H9 (cell line): Measurements from ENCODE around the gene FGF12. TPM values are rescaled to one million over a fixed set of nuclear protein-coding genes. Genes with fewer than 3 reads are reported as not detected.
A peak's percentile ranks its signal among the peaks of the same experiment; 100 is the strongest.

ENCODE experiments used
- DNase-seq: peaks from one replicate; pipeline ENCODE4 v3.0.0-alpha.2; 2017
- H2AFZ ChIP-seq: one replicate; pipeline ENCODE4 v1.6.1; 2013; ENCODE audit warnings: mild to moderate bottlenecking, low read length, control low read depth, moderate library complexity
- H2AK5ac ChIP-seq: 2 replicates; pipeline ENCODE4 v1.6.1; 2013; ENCODE audit warnings: low read length, control low read depth, mixed read lengths; ENCODE audit not compliant: insufficient read length
- H2BK120ac ChIP-seq: one replicate; pipeline ENCODE4 v1.6.1; 2013; ENCODE audit warnings: low read depth, mild to moderate bottlenecking, low read length, control low read depth, inconsistent platforms; ENCODE audit not compliant: poor library complexity, severe bottlenecking
- H2BK12ac ChIP-seq: 2 replicates; pipeline ENCODE4 v1.6.1; 2013; ENCODE audit warnings: low read length, control low read depth, mixed read lengths, low read depth; ENCODE audit not compliant: insufficient read length
- H2BK15ac ChIP-seq: 2 replicates; pipeline ENCODE4 v1.6.1; 2013; ENCODE audit warnings: low read depth, low read length, control low read depth
- H2BK20ac ChIP-seq: one replicate; pipeline ENCODE4 v1.6.1; 2013; ENCODE audit warnings: low read depth, mild to moderate bottlenecking, low read length, control low read depth, inconsistent platforms; ENCODE audit not compliant: poor library complexity, severe bottlenecking
- H2BK5ac ChIP-seq: 2 replicates; pipeline ENCODE4 v1.6.1; 2013; ENCODE audit warnings: low read length, control low read depth, mixed read lengths; ENCODE audit not compliant: insufficient read length
- H3K14ac ChIP-seq: 2 replicates; pipeline ENCODE4 v1.6.1; 2013; ENCODE audit warnings: low read length, control low read depth; ENCODE audit not compliant: insufficient read depth
- H3K18ac ChIP-seq: 2 replicates; pipeline ENCODE4 v1.6.1; 2013; ENCODE audit warnings: low read depth, mild to moderate bottlenecking, mixed read lengths, low read length, control low read depth; ENCODE audit not compliant: insufficient read length
- H3K23ac ChIP-seq: 2 replicates; pipeline ENCODE4 v1.6.1; 2013; ENCODE audit warnings: low read length, control low read depth, mixed read lengths, low read depth; ENCODE audit not compliant: insufficient read length
- H3K23me2 ChIP-seq: 2 replicates; pipeline ENCODE4 v1.6.1; 2013; ENCODE audit warnings: low read depth, mild to moderate bottlenecking, mixed read lengths, low read length, control low read depth; ENCODE audit not compliant: insufficient read length, poor library complexity, severe bottlenecking
- H3K27ac ChIP-seq: 2 replicates; pipeline ENCODE4 v1.5.1; 2013; ENCODE audit warnings: low read length, control low read depth, mixed read lengths, low read depth; ENCODE audit not compliant: insufficient read length
- H3K27me3 ChIP-seq: 2 replicates; pipeline ENCODE4 v1.6.1; 2013; ENCODE audit warnings: low read length, control low read depth, inconsistent platforms; ENCODE audit not compliant: insufficient read depth
- H3K4ac ChIP-seq: 2 replicates; pipeline ENCODE4 v1.6.1; 2013; ENCODE audit warnings: low read depth, mild to moderate bottlenecking, control low read depth, inconsistent platforms, low read length, moderate library complexity
- H3K4me1 ChIP-seq: 2 replicates; pipeline ENCODE4 v1.6.1; 2013; ENCODE audit warnings: low read length, control low read depth, inconsistent platforms; ENCODE audit not compliant: insufficient read depth
- H3K4me2 ChIP-seq: 2 replicates; pipeline ENCODE4 v1.6.1; 2013; ENCODE audit warnings: low read length, control low read depth, mixed read lengths; ENCODE audit not compliant: insufficient read length, insufficient read depth
- H3K56ac ChIP-seq: 2 replicates; pipeline ENCODE4 v1.6.1; 2013; ENCODE audit warnings: low read depth, mild to moderate bottlenecking, mixed read lengths, low read length, control low read depth; ENCODE audit not compliant: insufficient read length
- H3K79me1 ChIP-seq: 2 replicates; pipeline ENCODE4 v1.6.1; 2013; ENCODE audit warnings: low read depth, mild to moderate bottlenecking, moderate library complexity, low read length, control low read depth, inconsistent platforms; ENCODE audit not compliant: insufficient read depth, poor library complexity, severe bottlenecking
- H3K79me2 ChIP-seq: 2 replicates; pipeline ENCODE4 v1.6.1; 2013; ENCODE audit warnings: low read length, control low read depth, inconsistent platforms; ENCODE audit not compliant: insufficient read depth
- H3K9ac ChIP-seq: 2 replicates; pipeline ENCODE4 v1.6.1; 2013; ENCODE audit warnings: low read length, control low read depth, mixed read lengths; ENCODE audit not compliant: insufficient read length; ENCODE audit errors: extremely low read depth
- H3K9me3 ChIP-seq: one replicate; pipeline ENCODE4 v1.6.1; 2013; ENCODE audit warnings: low read depth, low read length, inconsistent platforms; ENCODE audit not compliant: control insufficient read depth
- H3T11ph ChIP-seq: one replicate; pipeline ENCODE4 v1.6.1; 2013; ENCODE audit warnings: mild to moderate bottlenecking, low read length, control low read depth, inconsistent platforms
- H4K20me1 ChIP-seq: one replicate; pipeline ENCODE4 v1.6.1; 2013; ENCODE audit not compliant: control insufficient read depth, insufficient read length, insufficient read depth
- H4K5ac ChIP-seq: 2 replicates; pipeline ENCODE4 v1.6.1; 2013; ENCODE audit warnings: low read depth, mild to moderate bottlenecking, mixed read lengths, low read length, control low read depth; ENCODE audit not compliant: insufficient read length
- H4K8ac ChIP-seq: replicated peaks from 2 replicates; pipeline ENCODE4 v1.6.1; 2013; ENCODE audit warnings: low read length, control low read depth, mixed read lengths, low read depth; ENCODE audit not compliant: insufficient read length
- H4K91ac ChIP-seq: 2 replicates; pipeline ENCODE4 v1.6.1; 2013; ENCODE audit warnings: low read depth, mild to moderate bottlenecking, moderate library complexity, mixed read lengths, low read length, control low read depth; ENCODE audit not compliant: insufficient read length
- H3K27ac Mint-ChIP-seq, 3 experiments: 2 replicates in 2 of 3; 3 replicates in 1 of 3; pipeline ENCODE4 v1.8.0; 2020 to 2021; ENCODE audit warnings: mixed read lengths in 3 of 3, mild to moderate bottlenecking in 1 of 3, moderate library complexity in 1 of 3
- H3K27me3 Mint-ChIP-seq: 2 replicates; pipeline ENCODE4 v1.8.0; 2021; ENCODE audit warnings: low read depth, mild to moderate bottlenecking, moderate library complexity, mixed read lengths
- H3K36me3 Mint-ChIP-seq, 3 experiments: 2 replicates in 2 of 3; 3 replicates in 1 of 3; pipeline ENCODE4 v1.8.0; 2020 to 2021; ENCODE audit warnings: low read depth in 3 of 3, mixed read lengths in 3 of 3; ENCODE audit not compliant: insufficient read depth in 1 of 3
- H3K4me1 Mint-ChIP-seq, 2 experiments: 2 replicates each; pipeline ENCODE4 v1.8.0; 2020; ENCODE audit warnings: mixed read lengths in 2 of 2
- H3K4me3 Mint-ChIP-seq, 2 experiments: 2 replicates in 1 of 2; 3 replicates in 1 of 2; pipeline ENCODE4 v1.8.0; 2020 to 2021; ENCODE audit warnings: mild to moderate bottlenecking in 2 of 2, mixed read lengths in 2 of 2, moderate library complexity in 1 of 2
- H3K9me3 Mint-ChIP-seq, 2 experiments: 2 replicates in 1 of 2; 3 replicates in 1 of 2; pipeline ENCODE4 v1.8.0; 2020; ENCODE audit warnings: mild to moderate bottlenecking in 2 of 2, mixed read lengths in 2 of 2, moderate library complexity in 1 of 2
- WGBS: extraction: QIAGEN DNeasy Blood & Tissue Kit; methylation state at CpG from one replicate; pipeline ENCODE4 v1.1.7; 2013; ENCODE audit warnings: missing lambda C conversion rate, low lambda C conversion rate, mixed read lengths; ENCODE audit not compliant: insufficient read length; ENCODE audit errors: extremely low coverage; 5-methylcytosine and 5-hydroxymethylcytosine counted together
- total RNA-seq: library from RNA; stranded (reverse); gene quantifications from 2 replicates; pipeline ENCODE4 v1.2.1, GENCODE V29; 2021
- TF ChIP-seq, protein P1 (sequence below): fragments of 200-600 bp; sonication (generic); conservative IDR thresholded peaks from 3 replicates; pipeline ENCODE4 v1.8.0; 2021; ENCODE audit warnings: antibody characterized with exemption, mild to moderate bottlenecking

Gene FGF12
- total RNA-seq, 1 experiment from 2014 or later = 5.6 TPM

DNA sequence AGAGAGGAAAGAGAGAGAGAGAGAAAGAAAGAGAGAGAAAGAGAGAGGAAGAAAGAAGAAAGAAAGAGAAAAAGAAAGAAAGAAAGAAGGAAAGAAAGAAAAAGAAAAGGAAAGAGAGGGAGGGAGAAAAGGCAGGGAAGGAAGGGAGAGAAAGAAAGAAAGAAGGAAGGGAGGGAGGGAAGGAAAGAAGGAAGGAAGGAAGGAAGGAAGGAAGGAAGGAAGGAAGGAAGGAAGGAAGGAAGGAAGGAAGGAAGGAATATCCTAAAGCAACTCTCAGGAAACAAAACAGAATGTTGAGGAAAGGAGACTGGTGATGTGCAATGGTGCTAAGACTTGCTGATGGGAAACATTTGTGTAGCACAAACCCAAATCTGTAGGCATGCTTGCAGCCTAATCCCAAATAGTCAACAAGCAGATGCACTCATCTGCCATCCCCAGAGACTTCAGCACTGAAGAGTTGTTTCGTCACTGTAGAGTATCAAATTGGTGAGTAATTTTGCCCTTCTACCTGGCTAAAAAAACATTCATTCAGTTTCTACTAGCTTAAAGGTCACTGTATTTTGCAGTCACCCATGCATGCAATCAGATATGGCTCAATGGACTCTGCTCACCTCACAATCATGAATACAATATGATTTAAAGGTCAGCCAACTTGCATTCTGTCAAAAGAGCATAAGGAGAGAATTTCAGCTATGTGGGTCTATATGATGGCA, 480.3 kb downstream of the FGF12 start:
- Histone ChIP-seq H3K23ac (no peak overlapping the region), H3K23me2 (no peaks in the 10 kb centered on the region), H2BK20ac (no peak overlapping the region), H3K14ac (no peak overlapping the region), H4K20me1 (no peaks in the 10 kb centered on the region), H2AFZ (no peak overlapping the region), H3K79me1 (no peaks in the 10 kb centered on the region), H4K5ac (no peak overlapping the region), H2BK120ac (no peak overlapping the region), H2AK5ac (no peak overlapping the region), H4K91ac (no peak overlapping the region), H4K8ac (no peak overlapping the region), H3K4me1 (no peaks in the 10 kb centered on the region), H3K9me3 (no peaks in the 10 kb centered on the region), H2BK12ac (no peak overlapping the region), H3K56ac (no peak overlapping the region), H3T11ph (no peak overlapping the region), H3K4me2 (no peak overlapping the region), H3K27me3 (no peaks in the 10 kb centered on the region), H3K9ac (no peak overlapping the region), H3K79me2 (no peaks in the 10 kb centered on the region), H2BK15ac (no peak overlapping the region), H3K27ac (no peak overlapping the region), H2BK5ac (no peak overlapping the region), H3K4ac (no peak overlapping the region), H3K18ac (no peak overlapping the region)
- Mint-ChIP-seq H3K27ac (0 out of 7 replicates have a peak overlapping the region, but pooled peaks of 1 of the 3 experiments have one; percentile 40), H3K9me3 (no peaks in the 10 kb centered on the region), H3K4me1 (peaks cover 3% of the 10 kb centered on the region in 2 experiments; a peak in 2 of 4 replicates), H3K4me3 (no peak overlapping the region), H3K27me3 (no peaks in the 10 kb centered on the region), H3K36me3 (no peaks in the 10 kb centered on the region)
- DNase-seq = no peak
- TF ChIP-seq, protein P1, sequence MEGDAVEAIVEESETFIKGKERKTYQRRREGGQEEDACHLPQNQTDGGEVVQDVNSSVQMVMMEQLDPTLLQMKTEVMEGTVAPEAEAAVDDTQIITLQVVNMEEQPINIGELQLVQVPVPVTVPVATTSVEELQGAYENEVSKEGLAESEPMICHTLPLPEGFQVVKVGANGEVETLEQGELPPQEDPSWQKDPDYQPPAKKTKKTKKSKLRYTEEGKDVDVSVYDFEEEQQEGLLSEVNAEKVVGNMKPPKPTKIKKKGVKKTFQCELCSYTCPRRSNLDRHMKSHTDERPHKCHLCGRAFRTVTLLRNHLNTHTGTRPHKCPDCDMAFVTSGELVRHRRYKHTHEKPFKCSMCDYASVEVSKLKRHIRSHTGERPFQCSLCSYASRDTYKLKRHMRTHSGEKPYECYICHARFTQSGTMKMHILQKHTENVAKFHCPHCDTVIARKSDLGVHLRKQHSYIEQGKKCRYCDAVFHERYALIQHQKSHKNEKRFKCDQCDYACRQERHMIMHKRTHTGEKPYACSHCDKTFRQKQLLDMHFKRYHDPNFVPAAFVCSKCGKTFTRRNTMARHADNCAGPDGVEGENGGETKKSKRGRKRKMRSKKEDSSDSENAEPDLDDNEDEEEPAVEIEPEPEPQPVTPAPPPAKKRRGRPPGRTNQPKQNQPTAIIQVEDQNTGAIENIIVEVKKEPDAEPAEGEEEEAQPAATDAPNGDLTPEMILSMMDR = no peak
- no CpG with 5 or more reads among the region's 1 CpG for WGBS
